ENCODE data around the gene PRPF19.

- TF ChIP-seq POLR2A (IDR thresholded peaks at IDR 0.05) = no peak
- TF ChIP-seq CTCF (IDR thresholded peaks at IDR 0.05) = no peak
- no peak for TF ChIP-seq POLR2AphosphoS5 (IDR thresholded peaks at IDR 0.05)
- no peak for TF ChIP-seq EP300 (IDR thresholded peaks at IDR 0.05)
These were observed 10.9 kb upstream of the PRPF19 start for GRCh38 chr11:60917267-60917666.

All from gastroesophageal sphincter (tissue), 3 donors.